ENCODE results near the gene TBC1D8. TPM values are rescaled to one million over a fixed set of nuclear protein-coding genes. Genes with fewer than 3 reads are reported as not detected.
A peak's percentile ranks its signal among the peaks of the same experiment; 100 is the strongest.

The TBC1D8 gene
- total RNA-seq, 1 experiment from 2014 or later = 51.7 TPM

- TF ChIP-seq ZNF219 (CRISPR knock-in tag; IDR thresholded peaks at IDR 0.05; ENCODE audit: borderline replicate concordance) (no peak), EMX1 (CRISPR knock-in tag; IDR thresholded peaks at IDR 0.05) (no peak)
- TF ChIP-seq, protein P1, sequence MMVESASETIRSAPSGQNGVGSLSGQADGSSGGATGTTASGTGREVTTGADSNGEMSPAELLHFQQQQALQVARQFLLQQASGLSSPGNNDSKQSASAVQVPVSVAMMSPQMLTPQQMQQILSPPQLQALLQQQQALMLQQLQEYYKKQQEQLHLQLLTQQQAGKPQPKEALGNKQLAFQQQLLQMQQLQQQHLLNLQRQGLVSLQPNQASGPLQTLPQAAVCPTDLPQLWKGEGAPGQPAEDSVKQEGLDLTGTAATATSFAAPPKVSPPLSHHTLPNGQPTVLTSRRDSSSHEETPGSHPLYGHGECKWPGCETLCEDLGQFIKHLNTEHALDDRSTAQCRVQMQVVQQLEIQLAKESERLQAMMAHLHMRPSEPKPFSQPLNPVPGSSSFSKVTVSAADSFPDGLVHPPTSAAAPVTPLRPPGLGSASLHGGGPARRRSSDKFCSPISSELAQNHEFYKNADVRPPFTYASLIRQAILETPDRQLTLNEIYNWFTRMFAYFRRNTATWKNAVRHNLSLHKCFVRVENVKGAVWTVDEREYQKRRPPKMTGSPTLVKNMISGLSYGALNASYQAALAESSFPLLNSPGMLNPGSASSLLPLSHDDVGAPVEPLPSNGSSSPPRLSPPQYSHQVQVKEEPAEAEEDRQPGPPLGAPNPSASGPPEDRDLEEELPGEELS (CRISPR knock-in tag; IDR thresholded peaks at IDR 0.05) = no peak
Observed at GRCh38 chr2:101185656-101186055, 34.5 kb upstream of the TBC1D8 start (continued).

- Mint-ChIP-seq H3K36me3 (peaks cover 3% of the 10 kb centered on the region), H3K27ac (peak overlapping the region; percentile 26), H3K9me3 (peaks cover 19% of the 10 kb centered on the region), H3K4me3 (no peak overlapping the region), H3K27me3 (ENCODE audit: low read depth) (no peaks in the 10 kb centered on the region), H3K4me1 (peaks cover 22% of the 10 kb centered on the region)
- POLR2A ChIA-PET = no interaction called here
- CTCF ChIA-PET = interaction anchor here (1.4 to 1.9 kb wide), 2 partner anchors 20 to 147 kb away, joined by 3 to 5 read pairs; no protein-coding TSS in a partner anchor
- DNase-seq (ENCODE audit: low spot score) (no peak), ATAC-seq (no peak)
- TF ChIP-seq RORB (CRISPR knock-in tag; IDR thresholded peaks at IDR 0.05) = no peak
- no peak for TF ChIP-seq MXD4 (CRISPR knock-in tag; IDR thresholded peaks at IDR 0.05; ENCODE audit: borderline replicate concordance)
- no peak for TF ChIP-seq SMAD3 (CRISPR knock-in tag; IDR thresholded peaks at IDR 0.05; ENCODE audit: borderline replicate concordance)
- no peak for TF ChIP-seq E2F5 (CRISPR knock-in tag; IDR thresholded peaks at IDR 0.05)
- TF ChIP-seq ATF1 (CRISPR knock-in tag; IDR thresholded peaks at IDR 0.05) = no peak
- TF ChIP-seq ARID4B (CRISPR knock-in tag; IDR thresholded peaks at IDR 0.05; ENCODE audit: borderline replicate concordance) = no peak
- no peak for TF ChIP-seq FOXK1 (CRISPR knock-in tag; IDR thresholded peaks at IDR 0.05)
- TF ChIP-seq E2F4 (CRISPR knock-in tag; IDR thresholded peaks at IDR 0.05; ENCODE audit: borderline replicate concordance, low read depth) = no peak
- TF ChIP-seq RELA (CRISPR knock-in tag; IDR thresholded peaks at IDR 0.05; ENCODE audit: borderline replicate concordance) = no peak
- TF ChIP-seq JUN (CRISPR knock-in tag; IDR thresholded peaks at IDR 0.05) = no peak
Observed at GRCh38 chr2:101185085-101185484, 33.9 kb upstream of the TBC1D8 start.

DNA sequence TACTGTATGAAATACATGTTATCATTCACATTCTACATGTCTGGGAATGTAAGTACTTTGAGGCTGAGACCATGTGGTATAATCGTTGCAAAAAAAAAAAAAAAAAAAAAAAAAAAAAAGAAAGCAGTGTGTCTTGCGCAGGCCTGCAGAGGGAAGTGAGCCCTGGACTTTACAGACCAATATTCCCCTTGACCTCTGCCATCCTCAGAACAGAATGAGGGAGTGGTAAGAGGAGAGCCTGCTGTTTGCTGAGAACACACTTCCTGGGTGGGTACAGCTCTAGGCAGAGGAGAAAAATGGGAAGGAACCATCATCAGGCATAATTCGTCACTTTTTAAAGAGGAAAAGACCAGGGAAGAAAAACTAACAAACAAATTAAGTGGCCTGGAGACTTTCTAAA is 28.8 kb upstream of the TBC1D8 start:
- ATAC-seq (no peak), DNase-seq (ENCODE audit: low spot score) (no peak)
- CTCF ChIA-PET = interaction anchor here (0.8 kb wide), 1 partner anchor 9 kb away, joined by 3 read pairs; no protein-coding TSS in a partner anchor
- TF ChIP-seq, protein P2, sequence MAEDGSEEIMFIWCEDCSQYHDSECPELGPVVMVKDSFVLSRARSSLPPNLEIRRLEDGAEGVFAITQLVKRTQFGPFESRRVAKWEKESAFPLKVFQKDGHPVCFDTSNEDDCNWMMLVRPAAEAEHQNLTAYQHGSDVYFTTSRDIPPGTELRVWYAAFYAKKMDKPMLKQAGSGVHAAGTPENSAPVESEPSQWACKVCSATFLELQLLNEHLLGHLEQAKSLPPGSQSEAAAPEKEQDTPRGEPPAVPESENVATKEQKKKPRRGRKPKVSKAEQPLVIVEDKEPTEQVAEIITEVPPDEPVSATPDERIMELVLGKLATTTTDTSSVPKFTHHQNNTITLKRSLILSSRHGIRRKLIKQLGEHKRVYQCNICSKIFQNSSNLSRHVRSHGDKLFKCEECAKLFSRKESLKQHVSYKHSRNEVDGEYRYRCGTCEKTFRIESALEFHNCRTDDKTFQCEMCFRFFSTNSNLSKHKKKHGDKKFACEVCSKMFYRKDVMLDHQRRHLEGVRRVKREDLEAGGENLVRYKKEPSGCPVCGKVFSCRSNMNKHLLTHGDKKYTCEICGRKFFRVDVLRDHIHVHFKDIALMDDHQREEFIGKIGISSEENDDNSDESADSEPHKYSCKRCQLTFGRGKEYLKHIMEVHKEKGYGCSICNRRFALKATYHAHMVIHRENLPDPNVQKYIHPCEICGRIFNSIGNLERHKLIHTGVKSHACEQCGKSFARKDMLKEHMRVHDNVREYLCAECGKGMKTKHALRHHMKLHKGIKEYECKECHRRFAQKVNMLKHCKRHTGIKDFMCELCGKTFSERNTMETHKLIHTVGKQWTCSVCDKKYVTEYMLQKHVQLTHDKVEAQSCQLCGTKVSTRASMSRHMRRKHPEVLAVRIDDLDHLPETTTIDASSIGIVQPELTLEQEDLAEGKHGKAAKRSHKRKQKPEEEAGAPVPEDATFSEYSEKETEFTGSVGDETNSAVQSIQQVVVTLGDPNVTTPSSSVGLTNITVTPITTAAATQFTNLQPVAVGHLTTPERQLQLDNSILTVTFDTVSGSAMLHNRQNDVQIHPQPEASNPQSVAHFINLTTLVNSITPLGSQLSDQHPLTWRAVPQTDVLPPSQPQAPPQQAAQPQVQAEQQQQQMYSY (CRISPR knock-in tag; IDR thresholded peaks at IDR 0.05) = no peak
- TF ChIP-seq GRHL2 (CRISPR knock-in tag; IDR thresholded peaks at IDR 0.05; ENCODE audit: insufficient replicate concordance, severe bottlenecking) = no peak
- TF ChIP-seq ETV6 (CRISPR knock-in tag; IDR thresholded peaks at IDR 0.05) = no peak
- no peak for TF ChIP-seq NR1H2 (CRISPR knock-in tag; IDR thresholded peaks at IDR 0.05)
- no peak for TF ChIP-seq E2F4 (CRISPR knock-in tag; IDR thresholded peaks at IDR 0.05; ENCODE audit: borderline replicate concordance, low read depth)

More for the DNA sequence above, 28.8 kb upstream of the TBC1D8 start:
- peaks cover 3% of the 10 kb centered on the region for H3K4me1 Mint-ChIP-seq
- no peak overlapping the region for H3K4me3 Mint-ChIP-seq
- POLR2A ChIA-PET = no interaction called here
- H3K27me3 Mint-ChIP-seq (ENCODE audit: low read depth) = no peaks in the 10 kb centered on the region; the same call in 1 of the 2 replicates
- peaks cover 19% of the 10 kb centered on the region for H3K9me3 Mint-ChIP-seq
- no peak overlapping the region for H3K27ac Mint-ChIP-seq
- no peaks in the 10 kb centered on the region for H3K36me3 Mint-ChIP-seq
